ENCODE measurements around the gene WFS1.

DNA sequence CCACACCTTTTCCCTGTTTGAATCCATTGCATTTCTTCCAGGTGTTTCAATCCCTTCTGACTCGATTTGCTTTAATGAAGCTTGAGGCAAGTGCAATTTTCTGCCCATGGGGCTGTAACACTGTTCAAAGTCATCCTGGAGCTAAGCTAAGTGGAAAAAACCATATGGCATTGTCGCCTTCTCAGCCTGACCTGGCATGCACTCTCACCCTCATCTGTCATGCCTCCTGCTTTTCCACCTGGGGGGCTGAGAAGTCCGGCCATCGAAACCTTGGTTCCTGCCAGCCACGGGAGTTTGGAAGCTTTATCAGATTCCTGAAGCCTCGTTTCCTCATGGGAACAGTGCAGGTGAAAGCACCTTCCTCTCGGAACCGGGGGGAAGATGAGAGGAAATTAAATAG lies 38.2 kb downstream of the WFS1 start:
- TF ChIP-seq, protein P1, sequence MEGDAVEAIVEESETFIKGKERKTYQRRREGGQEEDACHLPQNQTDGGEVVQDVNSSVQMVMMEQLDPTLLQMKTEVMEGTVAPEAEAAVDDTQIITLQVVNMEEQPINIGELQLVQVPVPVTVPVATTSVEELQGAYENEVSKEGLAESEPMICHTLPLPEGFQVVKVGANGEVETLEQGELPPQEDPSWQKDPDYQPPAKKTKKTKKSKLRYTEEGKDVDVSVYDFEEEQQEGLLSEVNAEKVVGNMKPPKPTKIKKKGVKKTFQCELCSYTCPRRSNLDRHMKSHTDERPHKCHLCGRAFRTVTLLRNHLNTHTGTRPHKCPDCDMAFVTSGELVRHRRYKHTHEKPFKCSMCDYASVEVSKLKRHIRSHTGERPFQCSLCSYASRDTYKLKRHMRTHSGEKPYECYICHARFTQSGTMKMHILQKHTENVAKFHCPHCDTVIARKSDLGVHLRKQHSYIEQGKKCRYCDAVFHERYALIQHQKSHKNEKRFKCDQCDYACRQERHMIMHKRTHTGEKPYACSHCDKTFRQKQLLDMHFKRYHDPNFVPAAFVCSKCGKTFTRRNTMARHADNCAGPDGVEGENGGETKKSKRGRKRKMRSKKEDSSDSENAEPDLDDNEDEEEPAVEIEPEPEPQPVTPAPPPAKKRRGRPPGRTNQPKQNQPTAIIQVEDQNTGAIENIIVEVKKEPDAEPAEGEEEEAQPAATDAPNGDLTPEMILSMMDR (IDR thresholded peaks at IDR 0.05) = no peak
- TF ChIP-seq POLR2AphosphoS5 (IDR thresholded peaks at IDR 0.05) (no peak), POLR2A (IDR thresholded peaks at IDR 0.05) (no peak)
